Umbilical cord (tissue), 2 donors: Measurements from ENCODE around the gene LUC7L2. TPM values are rescaled to one million over a fixed set of nuclear protein-coding genes. Genes with fewer than 3 reads are reported as not detected.
"Not testable (repeated sequence)": the region's sequence is repeated elsewhere in the genome, so short reads cannot be mapped to it uniquely, and the experiment has no call there.

Experiments
- DNase-seq: peaks from one replicate; pipeline ENCODE4 v3.0.0-alpha.2; 2015; ENCODE audit warnings: low spot score
- total RNA-seq: library from RNA; depleted of rRNA; stranded (reverse); fragments of >200 nt; gene quantifications from one replicate; pipeline ENCODE4 v1.2.3, GENCODE V29; 2014; ENCODE audit warnings: low replicate concordance; ENCODE audit not compliant: insufficient read depth

The LUC7L2 gene
- total RNA-seq, 1 donor from 2014 or later: 42.4 TPM

DNA sequence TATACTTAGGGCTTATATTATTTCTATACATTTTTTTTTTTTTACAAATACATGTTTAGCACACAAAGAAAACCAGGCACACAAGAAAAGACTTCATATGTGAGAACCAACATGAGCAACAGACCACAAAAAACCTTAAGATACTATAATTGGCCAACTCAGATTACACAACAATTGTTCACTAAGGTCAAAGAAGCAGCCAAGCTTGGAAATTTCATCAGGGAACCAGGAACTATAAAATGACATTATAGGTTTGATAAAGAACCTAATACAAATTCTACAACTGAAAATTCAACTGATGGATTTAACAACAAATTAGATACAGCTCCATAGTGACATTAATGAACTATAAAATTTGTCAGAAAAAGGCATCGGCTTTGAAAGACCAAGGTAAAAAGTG is 4.4 kb upstream of the LUC7L2 start:
- DNase-seq: no peak

DNA sequence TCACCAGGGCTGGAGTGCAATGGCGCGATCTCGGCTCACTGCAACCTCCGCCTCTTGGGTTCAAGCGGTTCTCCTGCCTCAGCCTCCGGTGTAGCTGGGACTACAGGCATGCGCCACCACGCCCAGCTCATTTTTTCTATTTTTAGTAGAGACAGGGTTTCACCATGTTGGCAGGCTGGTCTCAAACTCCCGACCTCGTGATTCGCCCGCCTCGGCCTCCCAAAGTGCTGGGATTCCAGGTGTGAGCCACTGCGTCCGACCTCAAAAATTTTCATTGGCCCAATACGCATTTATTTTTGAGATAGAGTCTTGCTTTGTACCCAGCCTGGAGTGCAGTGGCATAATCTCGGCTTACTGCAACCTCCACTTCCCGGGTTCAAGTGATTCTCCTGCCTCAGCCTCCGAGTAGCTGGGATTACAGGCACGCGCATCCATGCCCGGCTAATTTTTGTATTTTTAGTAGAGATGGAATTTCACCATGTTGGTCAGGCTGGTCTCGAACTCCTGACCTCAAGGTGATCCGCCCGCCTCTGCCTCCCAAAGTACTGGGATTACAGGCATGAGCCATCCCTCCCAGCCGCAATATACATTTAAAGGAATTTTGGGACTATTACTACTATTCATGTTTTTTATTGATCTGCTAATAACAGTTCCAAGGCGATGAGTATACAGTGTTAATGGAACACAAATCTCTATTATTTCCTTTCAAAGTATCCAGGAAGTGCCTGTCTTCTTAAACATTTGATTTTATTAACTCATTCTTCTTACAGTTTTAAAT is 1.8 kb upstream of the LUC7L2 start:
- DNase-seq: not testable (repeated sequence)

DNA sequence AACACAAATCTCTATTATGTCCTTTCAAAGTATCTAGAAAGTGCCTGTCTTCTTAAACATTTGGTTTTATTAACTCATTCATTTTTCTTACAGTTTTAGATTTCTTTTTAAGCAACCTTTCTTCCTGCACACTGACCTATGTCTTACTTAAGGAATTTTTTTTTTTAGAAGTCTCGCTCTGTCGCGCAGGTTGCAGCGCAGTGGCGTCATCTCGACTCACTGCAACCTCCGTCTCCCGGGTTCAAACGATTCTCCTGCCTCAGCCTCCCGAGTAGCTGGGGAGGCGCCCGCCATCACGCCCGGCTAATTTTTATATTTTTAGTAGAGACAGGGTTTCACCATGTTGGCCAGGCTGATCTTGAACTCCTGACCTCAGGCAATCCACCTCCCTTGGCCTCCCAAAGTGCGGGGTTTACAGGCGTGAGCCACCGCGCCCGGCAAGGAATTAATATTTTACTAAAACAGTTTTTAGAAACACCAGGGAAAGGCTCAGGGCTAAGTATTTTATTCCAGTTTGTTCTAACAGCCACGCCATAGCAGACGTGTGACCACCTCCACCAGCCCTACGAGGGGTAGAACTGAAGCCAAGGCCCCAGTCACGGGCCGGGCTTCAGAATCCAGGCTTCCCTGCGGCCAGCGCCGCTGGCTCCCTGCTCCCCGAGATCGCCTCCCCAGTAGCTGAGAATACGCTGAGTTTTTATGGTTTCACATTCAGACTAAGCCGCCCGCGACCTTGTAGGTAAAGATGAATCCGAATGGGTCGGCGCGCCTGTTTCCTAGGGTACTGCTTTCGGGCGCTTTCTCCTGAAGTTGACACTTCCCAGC is 941 bp upstream of the LUC7L2 start:
- DNase-seq: peak; percentile 21

GRCh38 chr7:139360210-139360947 is 685 bp downstream of the LUC7L2 start:
- peak; percentile 98 for DNase-seq

- peak; percentile 5 for DNase-seq
These were observed 1.2 kb downstream of the LUC7L2 start for GRCh38 chr7:139360948-139361307.

DNA sequence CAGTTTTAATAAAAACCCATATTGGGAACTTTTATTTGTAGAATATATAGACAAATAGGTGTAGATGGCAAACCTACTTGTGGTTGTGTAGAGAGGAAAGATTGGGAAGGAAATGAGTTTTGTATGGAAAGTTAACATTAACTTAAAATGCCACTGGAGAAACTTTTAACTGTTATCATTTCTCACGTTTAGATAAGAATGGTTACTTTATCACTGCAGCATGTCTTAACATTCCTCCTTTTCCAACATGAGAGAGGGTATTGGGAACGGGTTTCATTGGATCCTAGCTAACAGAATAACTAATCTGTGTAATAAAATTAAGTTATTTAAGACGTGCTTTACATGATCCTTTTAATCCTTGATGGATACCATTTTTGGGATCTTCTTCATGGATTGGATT is 1.8 kb downstream of the LUC7L2 start:
- DNase-seq: peak; percentile 11

- no peak for DNase-seq
These were observed 2.6 kb downstream of the LUC7L2 start for GRCh38 chr7:139362302-139362701.

DNA sequence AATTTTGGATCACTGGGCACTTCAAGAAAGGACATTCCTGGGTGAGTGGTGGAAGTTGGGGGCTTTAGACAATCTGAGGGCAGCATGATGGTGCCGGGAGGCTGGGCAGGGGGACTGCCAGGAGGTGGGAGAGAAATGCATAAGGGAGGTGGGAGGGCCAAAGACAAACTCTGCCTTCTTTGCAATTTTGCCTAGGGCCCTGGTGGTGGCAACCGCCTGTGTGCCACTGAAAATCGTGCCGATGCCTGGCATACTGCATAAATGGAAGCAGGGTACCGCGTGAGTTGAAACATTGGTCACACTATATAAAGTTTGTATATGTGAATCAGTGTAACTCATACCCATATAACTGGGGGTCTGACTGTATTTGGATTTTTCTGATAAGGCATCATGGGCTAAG is 3.3 kb downstream of the LUC7L2 start:
- no peak for DNase-seq

GRCh38 chr7:139365336-139365735 is 5.6 kb downstream of the LUC7L2 start:
- DNase-seq: no peak

GRCh38 chr7:139366400-139366799 is 6.7 kb downstream of the LUC7L2 start:
- no peak for DNase-seq

DNA sequence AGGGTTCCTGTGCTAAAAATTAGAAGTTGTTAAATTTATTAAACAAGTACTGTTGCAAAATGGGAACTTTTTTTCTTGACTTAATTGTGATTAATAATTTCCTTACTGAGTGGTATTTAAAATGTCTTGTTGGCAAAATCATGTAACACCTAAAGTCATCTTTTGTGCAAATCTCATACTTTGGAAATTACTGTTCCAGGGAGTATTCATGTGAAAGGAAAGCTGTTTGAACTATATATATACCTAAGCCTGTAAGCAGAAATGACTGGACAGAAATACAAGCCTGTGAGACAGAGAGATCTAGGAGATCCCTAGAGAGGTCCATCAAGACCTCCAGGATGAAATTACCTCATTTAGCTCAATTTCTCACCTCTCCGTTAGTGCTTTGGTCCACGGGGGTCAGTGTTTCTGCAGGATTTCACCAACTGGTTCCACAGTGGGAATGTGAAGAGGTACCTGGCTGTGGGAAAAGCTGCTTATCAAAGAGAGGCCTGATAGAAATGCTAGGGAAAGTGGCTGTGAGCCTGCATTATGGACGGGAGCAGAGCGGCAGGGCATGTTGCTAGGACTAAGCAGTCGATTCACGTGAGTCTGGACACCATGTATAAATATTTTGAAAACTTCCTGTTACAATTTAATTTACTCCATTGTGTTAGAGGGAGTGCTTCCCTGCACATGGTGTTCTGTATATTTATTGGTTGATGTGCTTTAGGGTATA is 7.9 kb downstream of the LUC7L2 start:
- DNase-seq: no peak

DNA sequence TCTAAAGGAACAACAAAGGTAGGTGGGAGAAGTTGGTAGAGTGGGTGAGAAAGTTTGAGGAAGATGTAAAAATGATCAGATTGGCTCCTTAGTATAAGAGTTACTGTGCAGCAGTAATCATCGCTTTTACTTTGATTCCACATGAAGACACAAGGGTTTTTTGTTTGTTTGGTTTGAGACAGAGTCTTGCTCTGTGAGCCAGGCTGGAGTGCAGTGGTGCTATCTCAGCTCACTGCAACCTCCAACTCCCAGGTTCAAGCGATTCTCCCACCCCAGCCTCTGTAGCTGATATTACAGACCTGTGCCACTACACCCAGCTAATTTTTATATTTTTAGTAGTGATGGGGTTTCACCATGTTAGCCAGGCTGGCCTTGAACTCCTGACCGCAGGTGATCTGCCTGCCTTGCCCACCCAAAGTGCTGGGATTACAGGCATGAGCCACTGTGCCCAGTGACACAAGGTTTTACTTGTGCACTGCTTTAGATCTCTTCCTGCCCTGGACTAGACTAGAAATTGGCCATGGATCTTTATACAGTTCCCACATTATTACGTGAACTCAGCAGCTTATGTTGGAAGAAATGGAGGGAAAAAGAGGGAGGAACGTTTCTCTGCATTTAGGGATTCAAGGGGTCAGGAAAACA is 10.7 kb downstream of the LUC7L2 start:
- DNase-seq: no peak

DNA sequence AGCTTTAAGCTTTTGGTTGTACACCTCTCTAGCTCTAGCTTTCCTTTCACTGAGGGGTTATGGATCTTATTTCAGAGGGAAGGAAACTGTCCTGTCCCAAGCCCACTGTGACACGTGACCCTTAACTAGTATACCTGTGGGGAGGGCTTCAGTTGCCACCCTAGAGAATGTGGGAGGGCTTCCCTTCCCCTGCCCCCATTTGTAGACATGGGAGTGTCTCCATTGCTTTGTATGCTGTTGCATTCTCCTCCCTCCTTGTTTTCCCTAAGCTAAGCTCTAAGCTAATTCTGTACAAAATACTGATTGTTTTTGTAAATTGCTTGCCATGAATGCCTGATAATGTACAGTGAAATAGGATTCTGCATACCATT is 11.2 kb downstream of the LUC7L2 start:
- no peak for DNase-seq

DNA sequence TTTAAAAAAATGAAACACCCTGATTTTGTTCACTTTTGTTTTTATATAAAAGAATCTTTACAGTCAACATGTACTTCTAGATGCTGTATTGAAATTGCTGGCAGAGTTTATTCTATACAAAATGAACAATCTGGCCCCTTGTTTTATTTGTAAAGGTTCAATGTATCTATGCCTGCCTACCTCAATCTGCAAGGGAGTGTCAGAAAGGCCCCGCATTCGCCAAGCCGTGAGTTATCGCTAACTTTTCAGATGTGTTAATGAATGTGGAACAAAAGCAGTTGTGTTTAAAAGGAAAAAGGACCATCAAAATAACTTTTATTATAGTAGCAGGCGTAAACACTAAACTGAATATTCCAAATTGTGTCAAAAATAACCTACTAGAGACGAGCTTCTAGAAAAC is 14.6 kb downstream of the LUC7L2 start:
- no peak for DNase-seq

DNA sequence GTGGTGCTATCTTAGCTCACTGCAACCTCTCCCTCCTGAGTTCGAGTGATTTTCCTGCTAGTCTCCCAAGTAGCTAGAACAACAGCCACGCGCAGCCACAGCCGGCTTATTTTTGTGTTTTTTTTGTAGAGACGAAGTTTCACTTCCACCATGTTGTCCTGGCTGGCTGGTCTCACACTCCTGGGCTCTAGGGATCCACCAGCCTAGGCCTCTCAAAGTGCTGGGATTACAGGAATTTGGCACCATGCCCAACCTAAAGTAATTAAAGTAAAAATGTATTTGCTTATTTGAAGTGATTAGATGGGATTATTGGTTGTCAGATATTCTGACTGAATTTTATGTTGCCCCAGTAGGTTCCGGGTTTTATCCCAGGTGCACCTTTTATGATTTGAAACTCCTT is 22.7 kb downstream of the LUC7L2 start:
- no peak for DNase-seq

DNA sequence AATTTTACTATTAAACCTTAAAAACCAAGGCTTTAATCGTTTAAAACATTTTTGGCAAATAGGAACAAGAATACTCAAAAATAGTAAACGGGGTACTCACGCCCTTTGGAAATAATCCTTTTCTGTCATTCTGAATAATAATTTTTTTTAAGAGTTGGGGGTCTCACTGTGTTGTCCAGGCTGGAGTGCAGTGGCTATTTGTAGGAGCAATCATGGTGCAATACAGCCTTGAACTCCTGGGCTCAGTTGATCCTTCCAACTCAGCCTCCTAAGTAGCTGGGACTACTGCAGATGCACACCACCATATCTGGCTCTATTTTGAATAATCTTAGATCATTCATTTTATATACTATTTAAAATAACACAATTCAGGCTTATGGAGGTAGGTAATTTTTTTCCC is 24.9 kb downstream of the LUC7L2 start:
- DNase-seq: no peak

DNA sequence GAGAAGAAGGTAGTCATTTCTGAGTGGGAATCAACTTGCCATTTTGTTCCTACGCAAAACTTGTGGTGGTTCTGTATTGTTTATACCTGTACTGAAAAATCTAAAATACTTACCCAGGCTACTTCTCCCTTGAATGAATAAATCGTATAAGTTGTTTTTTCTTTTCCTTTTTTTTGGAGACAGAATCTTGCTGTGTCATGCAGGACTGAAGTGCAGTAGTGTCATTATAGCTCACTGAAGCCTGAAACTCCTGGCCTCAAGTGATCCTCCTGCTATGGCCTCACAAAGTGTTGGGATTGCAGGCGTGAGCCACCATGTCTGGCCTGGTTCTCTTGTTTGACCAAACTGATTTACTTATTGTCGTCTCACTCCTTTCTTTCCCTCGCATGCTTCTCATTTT is 27.9 kb downstream of the LUC7L2 start:
- no peak for DNase-seq

- DNase-seq: no peak
These were observed 29.4 kb downstream of the LUC7L2 start for GRCh38 chr7:139389091-139389490.

GRCh38 chr7:139389774-139390173 is 30.1 kb downstream of the LUC7L2 start:
- no peak for DNase-seq

- DNase-seq: no peak
These were observed 34.0 kb downstream of the LUC7L2 start for GRCh38 chr7:139393621-139394211.

DNA sequence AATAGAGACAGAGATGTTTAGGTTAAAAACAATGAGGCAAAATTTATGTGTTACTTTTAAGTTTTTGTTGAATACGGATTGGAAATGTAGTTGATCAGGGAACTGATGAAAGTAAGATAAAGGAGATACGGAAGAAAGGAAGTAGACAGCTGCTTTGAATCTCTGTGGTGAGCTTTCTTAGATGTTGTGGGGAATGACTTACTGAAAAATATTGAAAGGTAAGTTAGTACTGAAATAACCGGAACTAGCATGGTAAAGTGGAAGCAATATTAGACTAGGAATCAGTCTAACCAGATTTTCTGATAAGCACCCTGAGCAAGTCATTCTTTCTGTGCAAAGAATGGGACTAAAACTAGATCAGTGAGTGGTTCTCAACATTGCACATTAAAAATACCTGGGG is 34.8 kb downstream of the LUC7L2 start:
- no peak for DNase-seq
